ENCODE measurements around the gene PCSK2. TPM values are rescaled to one million over a fixed set of nuclear protein-coding genes. Genes with fewer than 3 reads are reported as not detected.

The PCSK2 gene
- total RNA-seq, 1 experiment from 2014 or later = not detected

GRCh38 chr20:17501701-17502100, 274.9 kb downstream of the PCSK2 start:
- Histone ChIP-seq H3K9me3 (ENCODE audit: low read length) (no peaks in the 10 kb centered on the region), H3K27ac (ENCODE audit: low read length) (no peak overlapping the region), H3K4me2 (ENCODE audit: low read depth, low read length, poor library complexity, severe bottlenecking) (no peak overlapping the region), H3K27me3 (ENCODE audit: low read length) (no peaks in the 10 kb centered on the region), H3K4me1 (ENCODE audit: low read length) (peaks cover 8% of the 10 kb centered on the region), H3K9ac (ENCODE audit: low read length) (no peak overlapping the region), H3K79me2 (ENCODE audit: low read length) (no peaks in the 10 kb centered on the region), H3K4me3 (ENCODE audit: low read length) (no peak overlapping the region), H3K36me3 (ENCODE audit: insufficient read depth, low read length) (no peaks in the 10 kb centered on the region), H4K20me1 (ENCODE audit: insufficient read depth, low read depth, low read length) (no peaks in the 10 kb centered on the region), H3K9me2 (replicated peaks; ENCODE audit: insufficient read depth, low read length) (no peaks in the 10 kb centered on the region), H2AFZ (ENCODE audit: low read length) (no peak overlapping the region)
- DNase-seq = no peak

GRCh38 chr20:17502105-17502504, 275.3 kb downstream of the PCSK2 start:
- no peak overlapping the region for H3K9ac ChIP-seq (ENCODE audit: low read length)
- no peaks in the 10 kb centered on the region for H3K9me2 ChIP-seq (replicated peaks; ENCODE audit: insufficient read depth, low read length)
- no peaks in the 10 kb centered on the region for H3K27me3 ChIP-seq (ENCODE audit: low read length)
- H3K4me1 ChIP-seq (ENCODE audit: low read length) = peaks cover 8% of the 10 kb centered on the region
- H3K36me3 ChIP-seq (ENCODE audit: insufficient read depth, low read length) = no peaks in the 10 kb centered on the region
- no peak for DNase-seq
- no peaks in the 10 kb centered on the region for H3K9me3 ChIP-seq (ENCODE audit: low read length)
- no peak overlapping the region for H3K4me3 ChIP-seq (ENCODE audit: low read length)
- no peaks in the 10 kb centered on the region for H3K79me2 ChIP-seq (ENCODE audit: low read length)
- no peak overlapping the region for H3K27ac ChIP-seq (ENCODE audit: low read length)
- H2AFZ ChIP-seq (ENCODE audit: low read length) = no peak overlapping the region
- no peak overlapping the region for H3K4me2 ChIP-seq (ENCODE audit: low read depth, low read length, poor library complexity, severe bottlenecking)
- H4K20me1 ChIP-seq (ENCODE audit: insufficient read depth, low read depth, low read length) = no peaks in the 10 kb centered on the region

DNA sequence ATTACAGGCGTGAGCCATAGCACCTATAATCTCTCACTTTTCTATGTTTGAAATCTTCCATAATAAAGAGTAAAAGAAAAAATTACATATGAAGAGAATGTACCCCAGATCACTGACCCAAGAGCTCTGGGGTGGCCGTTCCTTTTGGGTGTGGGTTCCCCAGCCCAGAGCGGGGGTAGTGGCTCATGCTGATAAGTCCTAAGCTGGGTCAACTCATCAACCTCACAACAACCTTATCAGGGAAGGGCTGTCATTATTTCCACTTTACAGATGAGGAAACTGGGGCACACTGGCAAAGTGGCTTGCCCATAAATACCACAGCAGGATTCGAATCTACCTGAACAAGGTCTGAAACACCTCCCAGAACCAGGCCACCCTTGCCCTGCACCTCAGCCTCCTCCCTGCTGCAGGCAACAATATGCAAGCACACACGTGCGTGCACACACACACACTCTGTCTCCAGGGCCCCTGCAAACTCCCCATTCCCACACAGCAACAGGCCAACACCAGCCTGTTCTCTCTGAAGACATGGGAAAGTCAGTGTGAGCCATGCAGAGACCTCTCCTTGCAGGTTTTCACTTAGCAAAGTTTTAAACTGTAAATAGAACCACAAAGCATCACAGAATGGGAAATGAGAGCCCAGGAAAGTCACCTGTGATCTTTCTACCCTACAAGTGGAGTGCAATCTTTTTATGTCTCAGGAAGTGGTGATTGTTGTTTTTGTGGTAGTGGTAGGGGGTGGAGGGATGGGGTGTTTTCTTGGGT, 276.6 kb downstream of the PCSK2 start:
- Histone ChIP-seq H3K4me3 (ENCODE audit: low read length) (no peak overlapping the region), H3K27me3 (ENCODE audit: low read length) (no peaks in the 10 kb centered on the region), H3K4me1 (ENCODE audit: low read length) (peaks cover 8% of the 10 kb centered on the region), H3K4me2 (ENCODE audit: low read depth, low read length, poor library complexity, severe bottlenecking) (no peak overlapping the region), H3K9me3 (ENCODE audit: low read length) (no peaks in the 10 kb centered on the region), H3K79me2 (ENCODE audit: low read length) (no peaks in the 10 kb centered on the region), H2AFZ (ENCODE audit: low read length) (no peak overlapping the region), H4K20me1 (ENCODE audit: insufficient read depth, low read depth, low read length) (no peaks in the 10 kb centered on the region), H3K36me3 (ENCODE audit: insufficient read depth, low read length) (no peaks in the 10 kb centered on the region), H3K27ac (ENCODE audit: low read length) (no peak overlapping the region), H3K9ac (ENCODE audit: low read length) (no peak overlapping the region), H3K9me2 (replicated peaks; ENCODE audit: insufficient read depth, low read length) (no peaks in the 10 kb centered on the region)
- no peak for DNase-seq

GRCh38 chr20:17504066-17504897, 277.4 kb downstream of the PCSK2 start:
- no peaks in the 10 kb centered on the region for H3K9me2 ChIP-seq (replicated peaks; ENCODE audit: insufficient read depth, low read length)
- H3K27ac ChIP-seq (ENCODE audit: low read length) = no peak overlapping the region
- H3K4me1 ChIP-seq (ENCODE audit: low read length) = peaks cover 8% of the 10 kb centered on the region
- no peaks in the 10 kb centered on the region for H3K9me3 ChIP-seq (ENCODE audit: low read length)
- no peaks in the 10 kb centered on the region for H3K79me2 ChIP-seq (ENCODE audit: low read length)
- H3K27me3 ChIP-seq (ENCODE audit: low read length) = no peaks in the 10 kb centered on the region
- peak overlapping the region; percentile 85 for H3K4me2 ChIP-seq (ENCODE audit: low read depth, low read length, poor library complexity, severe bottlenecking)
- no peak overlapping the region for H3K9ac ChIP-seq (ENCODE audit: low read length)
- no peaks in the 10 kb centered on the region for H3K36me3 ChIP-seq (ENCODE audit: insufficient read depth, low read length)
- no peaks in the 10 kb centered on the region for H4K20me1 ChIP-seq (ENCODE audit: insufficient read depth, low read depth, low read length)
- H2AFZ ChIP-seq (ENCODE audit: low read length) = no peak overlapping the region
- DNase-seq = no peak
- H3K4me3 ChIP-seq (ENCODE audit: low read length) = no peak overlapping the region

- Histone ChIP-seq H4K20me1 (ENCODE audit: insufficient read depth, low read depth, low read length) (no peaks in the 10 kb centered on the region), H3K9me2 (replicated peaks; ENCODE audit: insufficient read depth, low read length) (no peaks in the 10 kb centered on the region), H2AFZ (ENCODE audit: low read length) (peak overlapping the region; percentile 89), H3K79me2 (ENCODE audit: low read length) (no peaks in the 10 kb centered on the region), H3K9ac (ENCODE audit: low read length) (peak overlapping the region; percentile 51), H3K4me2 (ENCODE audit: low read depth, low read length, poor library complexity, severe bottlenecking) (peak overlapping the region; percentile 85), H3K4me3 (ENCODE audit: low read length) (peak overlapping the region; percentile 64), H3K9me3 (ENCODE audit: low read length) (no peaks in the 10 kb centered on the region), H3K27me3 (ENCODE audit: low read length) (no peaks in the 10 kb centered on the region), H3K36me3 (ENCODE audit: insufficient read depth, low read length) (no peaks in the 10 kb centered on the region), H3K4me1 (ENCODE audit: low read length) (peaks cover 8% of the 10 kb centered on the region), H3K27ac (ENCODE audit: low read length) (no peak overlapping the region)
- peak; percentile 83 for DNase-seq
These were observed 278.2 kb downstream of the PCSK2 start for GRCh38 chr20:17504898-17505635.

DNA sequence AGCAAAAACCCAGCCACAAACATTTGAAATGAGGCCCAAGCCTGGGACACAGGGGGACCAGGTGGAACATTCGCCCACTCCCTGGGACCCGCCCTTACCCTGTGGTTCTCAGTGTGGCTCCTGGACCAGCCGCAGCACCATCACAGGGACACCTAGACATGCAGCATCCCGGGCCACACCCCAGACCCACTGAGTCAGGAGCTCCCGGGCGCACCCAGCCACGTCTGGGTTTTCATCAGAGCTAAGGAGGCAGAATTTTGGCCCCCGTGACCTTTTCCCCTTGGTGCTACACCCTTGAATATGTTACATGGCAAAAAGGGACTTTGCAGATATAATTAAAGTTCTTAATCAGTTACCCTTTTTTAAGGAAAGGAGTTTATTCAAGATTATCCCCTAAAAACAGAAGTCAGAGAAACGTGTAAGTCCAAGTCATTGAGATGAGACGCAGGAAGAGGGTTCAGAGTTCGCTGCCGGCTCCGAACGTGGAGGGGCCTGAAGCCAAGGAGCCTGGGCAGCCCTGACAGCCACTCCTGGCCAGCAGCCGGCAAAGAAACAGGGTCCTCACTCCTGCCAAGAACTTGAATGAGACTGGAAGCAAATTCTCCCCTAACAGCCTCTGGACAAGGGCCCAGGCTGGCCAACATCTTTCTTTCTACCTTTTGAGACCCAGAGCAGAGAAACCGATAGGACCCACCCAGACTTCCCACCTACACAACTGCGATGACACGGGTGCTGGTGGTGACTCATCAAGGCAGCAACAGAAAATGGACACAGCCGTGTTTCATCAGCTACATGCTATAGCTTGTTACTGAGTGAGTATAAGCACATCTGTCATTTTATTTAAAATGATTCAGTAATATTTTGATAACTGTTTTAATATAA, 279.0 kb downstream of the PCSK2 start:
- peak overlapping the region; percentile 89 for H2AFZ ChIP-seq (ENCODE audit: low read length)

DNA sequence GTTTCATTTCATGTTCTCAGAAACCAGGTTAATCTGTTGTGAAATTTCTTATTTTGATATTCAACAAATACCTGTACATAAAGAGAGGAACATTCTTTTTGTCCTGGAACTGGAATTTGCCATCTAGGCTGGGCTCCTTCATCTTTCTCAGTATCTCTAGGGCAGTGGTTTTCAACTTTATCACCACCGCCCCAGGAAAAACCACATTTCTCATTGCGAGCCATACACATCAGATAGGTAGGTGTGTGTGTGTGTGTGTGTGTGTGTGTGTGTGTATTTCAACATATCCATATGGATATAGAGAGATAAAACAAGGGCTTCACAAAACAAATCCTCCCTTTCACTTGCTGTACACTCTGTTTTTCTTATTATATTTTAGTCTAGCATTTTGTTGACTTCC, 280.2 kb downstream of the PCSK2 start:
- Histone ChIP-seq H3K27me3 (ENCODE audit: low read length) (no peaks in the 10 kb centered on the region), H3K4me1 (ENCODE audit: low read length) (peaks cover 14% of the 10 kb centered on the region), H3K9me2 (replicated peaks; ENCODE audit: insufficient read depth, low read length) (no peaks in the 10 kb centered on the region), H3K4me3 (ENCODE audit: low read length) (no peak overlapping the region), H3K79me2 (ENCODE audit: low read length) (no peaks in the 10 kb centered on the region), H3K27ac (ENCODE audit: low read length) (no peak overlapping the region), H4K20me1 (ENCODE audit: insufficient read depth, low read depth, low read length) (no peaks in the 10 kb centered on the region), H3K9ac (ENCODE audit: low read length) (no peak overlapping the region), H3K4me2 (ENCODE audit: low read depth, low read length, poor library complexity, severe bottlenecking) (no peak overlapping the region), H3K36me3 (ENCODE audit: insufficient read depth, low read length) (no peaks in the 10 kb centered on the region), H2AFZ (ENCODE audit: low read length) (no peak overlapping the region), H3K9me3 (ENCODE audit: low read length) (no peaks in the 10 kb centered on the region)
- no peak for DNase-seq

More for the DNA sequence above, 279.0 kb downstream of the PCSK2 start:
- Histone ChIP-seq H3K4me2 (ENCODE audit: low read depth, low read length, poor library complexity, severe bottlenecking) (peak overlapping the region; percentile 85), H3K9me2 (replicated peaks; ENCODE audit: insufficient read depth, low read length) (no peaks in the 10 kb centered on the region), H3K9ac (ENCODE audit: low read length) (peak overlapping the region; percentile 51), H3K27ac (ENCODE audit: low read length) (no peak overlapping the region), H4K20me1 (ENCODE audit: insufficient read depth, low read depth, low read length) (no peaks in the 10 kb centered on the region), H3K4me1 (ENCODE audit: low read length) (peaks cover 8% of the 10 kb centered on the region), H3K27me3 (ENCODE audit: low read length) (no peaks in the 10 kb centered on the region), H3K4me3 (ENCODE audit: low read length) (peak overlapping the region; percentile 64), H3K36me3 (ENCODE audit: insufficient read depth, low read length) (no peaks in the 10 kb centered on the region), H3K9me3 (ENCODE audit: low read length) (no peaks in the 10 kb centered on the region), H3K79me2 (ENCODE audit: low read length) (no peaks in the 10 kb centered on the region)
- no peak for DNase-seq

Measured in Karpas-422 (cell line).